ENCODE measurements around the gene RNASE4.

The RNASE4 gene

GRCh38 chr14:20733684-20734429, 49.5 kb downstream of the RNASE4 start:
- TF ChIP-seq NFIC (IDR thresholded peaks at IDR 0.05) (no peak), TAF1 (IDR thresholded peaks at IDR 0.05; ENCODE audit: low read depth) (no peak), RAD21 (IDR thresholded peaks at IDR 0.05; ENCODE audit: low read depth) (no peak), MAX (IDR thresholded peaks at IDR 0.05) (no peak), ZBTB7A (IDR thresholded peaks at IDR 0.05; ENCODE audit: low read depth) (no peak), TEAD4 (IDR thresholded peaks at IDR 0.05) (no peak), EGR1 (IDR thresholded peaks at IDR 0.05) (no peak), YY1 (IDR thresholded peaks at IDR 0.05; ENCODE audit: low read depth) (no peak), FOXM1 (IDR thresholded peaks at IDR 0.05; ENCODE audit: borderline replicate concordance, low read depth) (no peak), CREB1 (IDR thresholded peaks at IDR 0.05; ENCODE audit: low read depth) (no peak), USF1 (IDR thresholded peaks at IDR 0.05) (no peak), CEBPB (IDR thresholded peaks at IDR 0.05) (no peak), EP300 (IDR thresholded peaks at IDR 0.05; ENCODE audit: borderline replicate concordance) (no peak)
- TF ChIP-seq, protein P1, sequence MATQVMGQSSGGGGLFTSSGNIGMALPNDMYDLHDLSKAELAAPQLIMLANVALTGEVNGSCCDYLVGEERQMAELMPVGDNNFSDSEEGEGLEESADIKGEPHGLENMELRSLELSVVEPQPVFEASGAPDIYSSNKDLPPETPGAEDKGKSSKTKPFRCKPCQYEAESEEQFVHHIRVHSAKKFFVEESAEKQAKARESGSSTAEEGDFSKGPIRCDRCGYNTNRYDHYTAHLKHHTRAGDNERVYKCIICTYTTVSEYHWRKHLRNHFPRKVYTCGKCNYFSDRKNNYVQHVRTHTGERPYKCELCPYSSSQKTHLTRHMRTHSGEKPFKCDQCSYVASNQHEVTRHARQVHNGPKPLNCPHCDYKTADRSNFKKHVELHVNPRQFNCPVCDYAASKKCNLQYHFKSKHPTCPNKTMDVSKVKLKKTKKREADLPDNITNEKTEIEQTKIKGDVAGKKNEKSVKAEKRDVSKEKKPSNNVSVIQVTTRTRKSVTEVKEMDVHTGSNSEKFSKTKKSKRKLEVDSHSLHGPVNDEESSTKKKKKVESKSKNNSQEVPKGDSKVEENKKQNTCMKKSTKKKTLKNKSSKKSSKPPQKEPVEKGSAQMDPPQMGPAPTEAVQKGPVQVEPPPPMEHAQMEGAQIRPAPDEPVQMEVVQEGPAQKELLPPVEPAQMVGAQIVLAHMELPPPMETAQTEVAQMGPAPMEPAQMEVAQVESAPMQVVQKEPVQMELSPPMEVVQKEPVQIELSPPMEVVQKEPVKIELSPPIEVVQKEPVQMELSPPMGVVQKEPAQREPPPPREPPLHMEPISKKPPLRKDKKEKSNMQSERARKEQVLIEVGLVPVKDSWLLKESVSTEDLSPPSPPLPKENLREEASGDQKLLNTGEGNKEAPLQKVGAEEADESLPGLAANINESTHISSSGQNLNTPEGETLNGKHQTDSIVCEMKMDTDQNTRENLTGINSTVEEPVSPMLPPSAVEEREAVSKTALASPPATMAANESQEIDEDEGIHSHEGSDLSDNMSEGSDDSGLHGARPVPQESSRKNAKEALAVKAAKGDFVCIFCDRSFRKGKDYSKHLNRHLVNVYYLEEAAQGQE (IDR thresholded peaks at IDR 0.05; ENCODE audit: low read depth), result no peak

DNA sequence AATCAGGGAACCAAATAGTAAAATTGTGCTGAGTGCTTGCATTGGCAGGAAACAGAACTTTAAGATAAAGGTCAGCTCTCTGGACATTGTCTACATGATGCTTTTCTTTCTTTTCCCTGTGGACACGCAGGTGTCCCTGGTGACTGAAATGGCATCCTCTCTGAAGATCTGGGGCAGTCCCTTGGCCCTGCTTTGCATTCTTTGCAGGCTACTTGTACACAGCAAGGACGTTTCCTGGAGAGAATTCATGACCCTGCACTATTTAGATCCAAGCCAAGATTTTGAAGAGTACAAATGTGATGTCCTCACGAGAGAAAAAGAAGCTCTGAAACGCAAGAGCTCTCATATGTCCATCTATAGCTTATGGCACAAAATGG, 50.1 kb downstream of the RNASE4 start:
- TF ChIP-seq NFIC (IDR thresholded peaks at IDR 0.05), result no peak
- no peak for TF ChIP-seq ZBTB7A (IDR thresholded peaks at IDR 0.05; ENCODE audit: low read depth)
- no peak for TF ChIP-seq RAD21 (IDR thresholded peaks at IDR 0.05; ENCODE audit: low read depth)
- TF ChIP-seq MAX (IDR thresholded peaks at IDR 0.05), result no peak
- TF ChIP-seq FOXM1 (IDR thresholded peaks at IDR 0.05; ENCODE audit: borderline replicate concordance, low read depth), result no peak
- TF ChIP-seq, protein P1 (IDR thresholded peaks at IDR 0.05; ENCODE audit: low read depth), result no peak
- no peak for TF ChIP-seq TEAD4 (IDR thresholded peaks at IDR 0.05)
- no peak for TF ChIP-seq TAF1 (IDR thresholded peaks at IDR 0.05; ENCODE audit: low read depth)
- TF ChIP-seq CEBPB (IDR thresholded peaks at IDR 0.05), result no peak

GRCh38 chr14:20742132-20742531, 57.8 kb downstream of the RNASE4 start:
- TF ChIP-seq NFIC (IDR thresholded peaks at IDR 0.05) (no peak), FOXM1 (IDR thresholded peaks at IDR 0.05; ENCODE audit: borderline replicate concordance, low read depth) (no peak)

- no peak for TF ChIP-seq YY1 (IDR thresholded peaks at IDR 0.05; ENCODE audit: low read depth)
- no peak for TF ChIP-seq CREB1 (IDR thresholded peaks at IDR 0.05; ENCODE audit: low read depth)
- TF ChIP-seq, protein P1 (IDR thresholded peaks at IDR 0.05; ENCODE audit: low read depth), result no peak
Observed at GRCh38 chr14:20743556-20743955, 59.2 kb downstream of the RNASE4 start.

GRCh38 chr14:20745571-20746358, 61.4 kb downstream of the RNASE4 start, which contains the start of gene EDDM3A:
Gene EDDM3A (plus strand): TSS chr14:20745887. CDS start chr14:20747581, 1,694 bp downstream.
- TF ChIP-seq CEBPB (IDR thresholded peaks at IDR 0.05), result no peak
- TF ChIP-seq TEAD4 (IDR thresholded peaks at IDR 0.05), result no peak
- no peak for TF ChIP-seq MAX (IDR thresholded peaks at IDR 0.05)
- no peak for TF ChIP-seq NFIC (IDR thresholded peaks at IDR 0.05)
- no peak for TF ChIP-seq EGR1 (IDR thresholded peaks at IDR 0.05)
- no peak for TF ChIP-seq RAD21 (IDR thresholded peaks at IDR 0.05; ENCODE audit: low read depth)
- TF ChIP-seq TAF1 (IDR thresholded peaks at IDR 0.05; ENCODE audit: low read depth), result no peak
- no peak for TF ChIP-seq ZBTB7A (IDR thresholded peaks at IDR 0.05; ENCODE audit: low read depth)
- TF ChIP-seq EP300 (IDR thresholded peaks at IDR 0.05; ENCODE audit: borderline replicate concordance), result no peak
- no peak for TF ChIP-seq YY1 (IDR thresholded peaks at IDR 0.05; ENCODE audit: low read depth)
- no peak for TF ChIP-seq CREB1 (IDR thresholded peaks at IDR 0.05; ENCODE audit: low read depth)
- TF ChIP-seq, protein P1 (IDR thresholded peaks at IDR 0.05; ENCODE audit: low read depth), result no peak
- TF ChIP-seq USF1 (IDR thresholded peaks at IDR 0.05), result no peak
- no peak for TF ChIP-seq FOXM1 (IDR thresholded peaks at IDR 0.05; ENCODE audit: borderline replicate concordance, low read depth)
- TF ChIP-seq TCF12 (IDR thresholded peaks at IDR 0.05; ENCODE audit: low read depth), result no peak

All from Ishikawa (cell line).